ENCODE data around the gene PORCN.

PORCN gene

DNA sequence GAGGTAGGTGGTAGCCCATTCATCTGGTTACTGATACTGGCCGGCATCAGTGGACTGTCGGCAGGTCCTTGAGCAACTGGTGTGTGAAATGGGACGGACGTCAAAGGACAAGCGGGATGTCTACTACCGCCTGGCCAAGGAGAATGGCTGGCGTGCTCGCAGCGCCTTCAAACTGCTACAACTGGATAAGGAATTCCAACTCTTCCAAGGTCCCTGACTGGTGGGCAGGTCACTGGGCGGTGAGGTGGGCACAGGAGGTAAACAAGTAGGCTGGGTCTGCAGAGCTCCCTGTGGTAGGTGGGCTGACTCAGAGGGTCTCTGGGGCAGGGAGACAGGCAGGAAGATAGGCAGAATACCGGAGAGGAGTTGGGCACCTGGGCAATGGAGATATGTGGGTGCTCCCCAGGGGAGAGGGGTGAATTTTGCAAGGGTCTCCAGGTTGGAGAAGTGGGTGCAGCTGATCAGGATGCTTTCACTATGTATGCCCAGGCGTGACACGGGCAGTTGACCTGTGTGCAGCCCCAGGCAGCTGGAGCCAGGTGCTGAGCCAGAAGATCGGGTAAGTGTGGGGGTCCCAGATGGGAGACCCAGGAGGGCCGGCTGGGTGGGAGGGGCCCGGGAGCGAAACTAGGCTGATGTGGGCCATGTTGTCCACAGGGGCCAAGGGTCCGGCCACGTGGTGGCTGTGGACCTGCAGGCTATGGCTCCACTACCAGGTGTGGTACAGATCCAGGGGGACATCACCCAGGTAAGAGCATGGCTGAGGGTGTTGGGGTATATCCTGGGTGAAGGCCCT, 30.6 kb upstream of the PORCN start:
- TF ChIP-seq, protein P1, sequence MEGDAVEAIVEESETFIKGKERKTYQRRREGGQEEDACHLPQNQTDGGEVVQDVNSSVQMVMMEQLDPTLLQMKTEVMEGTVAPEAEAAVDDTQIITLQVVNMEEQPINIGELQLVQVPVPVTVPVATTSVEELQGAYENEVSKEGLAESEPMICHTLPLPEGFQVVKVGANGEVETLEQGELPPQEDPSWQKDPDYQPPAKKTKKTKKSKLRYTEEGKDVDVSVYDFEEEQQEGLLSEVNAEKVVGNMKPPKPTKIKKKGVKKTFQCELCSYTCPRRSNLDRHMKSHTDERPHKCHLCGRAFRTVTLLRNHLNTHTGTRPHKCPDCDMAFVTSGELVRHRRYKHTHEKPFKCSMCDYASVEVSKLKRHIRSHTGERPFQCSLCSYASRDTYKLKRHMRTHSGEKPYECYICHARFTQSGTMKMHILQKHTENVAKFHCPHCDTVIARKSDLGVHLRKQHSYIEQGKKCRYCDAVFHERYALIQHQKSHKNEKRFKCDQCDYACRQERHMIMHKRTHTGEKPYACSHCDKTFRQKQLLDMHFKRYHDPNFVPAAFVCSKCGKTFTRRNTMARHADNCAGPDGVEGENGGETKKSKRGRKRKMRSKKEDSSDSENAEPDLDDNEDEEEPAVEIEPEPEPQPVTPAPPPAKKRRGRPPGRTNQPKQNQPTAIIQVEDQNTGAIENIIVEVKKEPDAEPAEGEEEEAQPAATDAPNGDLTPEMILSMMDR (IDR thresholded peaks at IDR 0.05): no peak

DNA sequence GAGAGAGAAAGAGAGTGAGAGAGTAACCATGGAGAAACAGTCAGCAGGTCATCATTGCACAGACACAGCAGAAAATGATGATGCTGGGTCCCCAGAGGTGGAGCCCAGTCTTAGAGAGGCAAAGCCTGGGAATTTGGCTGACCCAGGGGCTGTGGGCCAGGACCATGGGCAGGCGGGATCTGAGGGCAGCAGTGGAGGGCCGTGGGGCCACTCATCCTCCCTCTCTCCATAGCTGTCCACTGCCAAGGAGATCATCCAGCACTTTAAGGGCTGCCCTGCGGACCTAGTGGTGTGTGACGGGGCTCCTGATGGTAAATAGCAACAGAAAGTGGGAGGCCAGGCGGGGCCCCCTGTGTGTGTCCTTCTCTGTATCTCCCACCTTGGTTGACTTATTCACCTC, 30.0 kb upstream of the PORCN start:
- TF ChIP-seq, protein P1 (IDR thresholded peaks at IDR 0.05): no peak

DNA sequence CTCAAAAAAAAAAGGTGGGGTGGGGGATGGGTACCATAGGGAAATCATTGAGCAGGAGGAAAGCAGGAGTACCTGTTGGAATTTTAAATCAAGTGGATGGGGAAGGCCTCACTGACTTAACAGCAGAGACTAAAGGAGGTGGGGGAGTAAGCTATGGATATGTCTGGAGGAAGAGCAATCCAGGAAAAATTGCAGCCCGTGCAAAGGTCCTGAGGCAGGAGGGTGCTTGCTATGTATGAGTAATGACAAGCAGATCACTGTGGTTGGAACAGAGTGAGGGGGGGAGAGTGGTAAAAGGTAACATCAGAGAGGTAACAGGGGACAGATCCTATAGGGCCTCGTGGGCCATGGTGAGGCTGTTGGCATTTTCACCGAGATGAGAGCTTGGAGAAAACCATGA, 28.6 kb upstream of the PORCN start:
- TF ChIP-seq, protein P1 (IDR thresholded peaks at IDR 0.05): no peak

GRCh38 chrX:48480583-48480982, 28.2 kb upstream of the PORCN start:
- TF ChIP-seq, protein P1 (IDR thresholded peaks at IDR 0.05): no peak

DNA sequence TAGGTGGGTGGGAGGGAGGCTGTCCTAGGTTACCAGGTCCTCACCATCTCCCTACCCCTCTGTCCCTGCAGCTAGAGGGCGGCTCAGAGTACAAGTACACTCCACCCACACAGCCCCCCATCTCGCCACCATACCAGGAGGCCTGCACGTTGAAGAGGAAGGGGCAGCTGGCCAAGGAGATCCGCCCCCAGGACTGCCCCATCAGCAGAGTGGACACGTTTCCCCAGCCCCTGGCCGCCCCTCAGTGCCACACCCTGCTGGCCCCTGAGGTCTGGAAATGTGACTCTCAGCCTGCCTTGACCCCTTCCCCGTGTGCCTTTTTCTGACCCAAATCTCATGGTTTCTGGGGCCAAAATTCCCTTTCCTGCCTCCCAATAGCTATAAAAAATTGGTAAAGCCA, 26.3 kb upstream of the PORCN start:
- TF ChIP-seq, protein P1 (IDR thresholded peaks at IDR 0.05): no peak

DNA sequence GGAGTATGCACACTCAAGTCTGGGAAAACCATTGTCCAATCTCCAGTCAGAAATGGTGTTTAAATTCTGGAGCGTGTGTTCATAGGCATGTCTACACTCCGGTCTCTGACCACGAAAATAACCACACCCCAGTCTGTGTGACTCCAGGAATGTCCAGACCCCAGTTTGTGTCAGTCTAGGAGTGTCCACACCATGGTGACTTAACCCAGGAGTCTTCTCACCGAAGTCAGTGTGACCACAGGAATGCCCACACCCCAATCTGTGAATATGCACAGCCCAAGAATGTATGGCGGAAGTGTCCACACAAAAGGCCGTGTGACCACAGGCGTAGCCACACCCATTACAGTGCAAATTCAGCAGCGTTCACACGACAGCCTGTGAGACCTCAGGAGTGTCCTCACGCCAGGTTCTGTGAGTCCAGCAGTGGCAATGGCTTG, 21.4 kb upstream of the PORCN start:
- TF ChIP-seq, protein P1 (IDR thresholded peaks at IDR 0.05): no peak

DNA sequence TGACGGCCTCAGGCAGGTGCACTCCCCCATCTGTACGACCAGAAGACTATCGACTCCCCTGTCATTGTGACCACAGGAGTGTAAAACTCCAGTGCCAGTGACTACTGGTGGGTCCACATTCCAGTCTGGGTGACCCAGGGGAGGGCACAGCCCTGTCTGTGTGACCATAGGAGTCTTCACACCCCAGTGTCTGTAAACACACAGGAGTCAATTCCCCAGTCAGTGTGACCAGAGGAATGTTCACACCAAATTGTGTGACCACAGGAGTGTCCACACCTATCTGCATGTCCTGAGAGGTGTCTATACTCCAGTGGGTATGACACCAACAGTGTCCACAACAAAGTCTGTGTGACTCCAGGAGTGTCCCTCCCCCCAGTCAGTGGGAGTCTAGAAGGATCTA, 20.8 kb upstream of the PORCN start:
- TF ChIP-seq, protein P1 (IDR thresholded peaks at IDR 0.05): no peak
